ENCODE data around the gene SCUBE3. TPM values are rescaled to one million over a fixed set of nuclear protein-coding genes. Genes with fewer than 3 reads are reported as not detected.

Gene SCUBE3
- total RNA-seq (2014; rRNA removed; shearing (Covaris generic)), result 0.28 and 0.36 TPM in 2 replicates

GRCh38 chr6:35213824-35214756, at the start of gene SCUBE3:
Gene SCUBE3 (plus strand): TSS chr6:35213956. CDS start chr6:35214419, 463 bp downstream.
- Histone ChIP-seq H3K9me3 (replicated peaks) (no peaks in the 10 kb centered on the region), H3K27me3 (peaks cover 11% of the 10 kb centered on the region)
- peak; percentile 52 to 55 for DNase-seq

DNA sequence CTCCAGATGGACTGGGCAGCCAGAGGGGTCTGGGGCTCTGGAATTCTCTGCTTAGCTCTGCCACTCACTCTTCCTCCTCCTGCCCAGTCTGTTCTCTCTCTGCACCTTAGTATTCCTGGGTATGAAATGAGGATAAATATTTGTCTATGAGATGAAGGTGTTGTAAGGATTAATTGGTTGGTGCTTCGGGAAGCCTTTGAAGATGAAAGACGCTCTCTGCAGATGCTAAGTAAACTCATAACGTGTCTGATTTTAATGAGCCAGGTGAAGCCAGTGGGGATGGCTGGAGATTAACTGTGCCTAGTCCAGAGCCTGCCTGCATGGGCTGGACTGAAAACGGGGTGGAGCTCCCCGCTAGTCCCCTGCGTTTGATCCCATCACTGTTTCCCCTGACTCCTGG, 49.5 kb upstream of the SCUBE3 start:
- no peak for DNase-seq
- Histone ChIP-seq H3K27me3 (no peaks in the 10 kb centered on the region), H3K27ac (no peak overlapping the region), H3K4me1 (peaks cover 7% of the 10 kb centered on the region; the same call in 1 of the 2 replicates), H3K36me3 (no peaks in the 10 kb centered on the region), H3K4me3 (no peak overlapping the region), H3K9me3 (replicated peaks) (no peaks in the 10 kb centered on the region)

More at GRCh38 chr6:35213824-35214756, at the start of gene SCUBE3:
- no peaks in the 10 kb centered on the region for H3K36me3 ChIP-seq
- H3K4me1 ChIP-seq, result peaks cover 17% of the 10 kb centered on the region
- peak within 1 kb of the TSS; percentile 62 for H3K4me3 ChIP-seq
- H3K27ac ChIP-seq, result no peak within 1 kb of the TSS

GRCh38 chr6:35164868-35165267, 48.9 kb upstream of the SCUBE3 start:
- Histone ChIP-seq H3K4me1 (peaks cover 7% of the 10 kb centered on the region; the same call in 1 of the 2 replicates), H3K4me3 (no peak overlapping the region), H3K27ac (no peak overlapping the region), H3K36me3 (no peaks in the 10 kb centered on the region), H3K9me3 (replicated peaks) (no peaks in the 10 kb centered on the region), H3K27me3 (no peaks in the 10 kb centered on the region)
- DNase-seq, result no peak

DNA sequence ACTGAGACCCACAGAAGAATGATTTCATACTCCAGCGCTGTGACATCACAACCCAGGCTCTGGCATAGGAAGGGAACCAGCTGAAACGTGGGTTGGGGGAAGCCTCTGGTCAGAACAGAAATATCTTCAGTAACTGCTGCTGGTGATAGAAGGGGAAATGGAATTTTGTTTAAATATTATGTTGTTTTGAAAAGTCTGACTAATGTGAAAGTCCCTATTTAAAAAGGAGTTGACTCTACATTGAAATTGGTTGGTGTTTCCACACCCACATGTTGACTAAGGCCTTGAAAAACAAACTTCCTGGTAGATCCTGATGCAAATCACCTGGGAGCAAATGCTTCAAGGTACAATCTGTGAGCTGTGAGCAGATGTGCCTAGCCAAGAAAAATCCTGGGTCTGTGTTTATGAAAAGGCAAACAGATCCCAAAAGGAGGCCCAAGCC, 48.1 kb upstream of the SCUBE3 start:
- no peak for DNase-seq
- Histone ChIP-seq H3K36me3 (no peaks in the 10 kb centered on the region), H3K4me1 (peaks cover 3% of the 10 kb centered on the region; the same call in 1 of the 2 replicates), H3K4me3 (no peak overlapping the region), H3K9me3 (replicated peaks) (no peaks in the 10 kb centered on the region), H3K27ac (no peak overlapping the region), H3K27me3 (no peaks in the 10 kb centered on the region)

DNA sequence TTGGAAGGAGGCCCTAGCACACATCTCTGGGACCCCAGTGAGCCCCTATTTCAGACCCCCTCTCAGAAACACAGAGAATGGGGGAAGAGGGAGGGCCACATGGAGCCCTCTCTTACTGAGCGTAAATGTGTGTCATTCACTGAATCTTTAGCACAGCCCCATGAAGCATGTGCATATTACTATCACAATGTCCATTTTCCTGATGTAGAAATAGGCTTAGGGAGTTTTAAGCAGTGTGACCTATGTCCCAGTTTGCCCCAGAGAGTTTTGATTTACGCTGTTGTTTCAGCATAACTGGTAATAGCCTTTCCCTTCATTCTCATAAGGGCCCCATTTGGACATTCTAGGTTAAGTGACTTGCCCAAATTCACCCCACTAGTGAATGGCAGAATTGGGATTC, 47.6 kb upstream of the SCUBE3 start:
- H3K36me3 ChIP-seq, result no peaks in the 10 kb centered on the region
- H3K27me3 ChIP-seq, result no peaks in the 10 kb centered on the region
- no peak overlapping the region for H3K4me3 ChIP-seq
- no peak overlapping the region for H3K27ac ChIP-seq
- no peak for DNase-seq
- no peaks in the 10 kb centered on the region for H3K9me3 ChIP-seq (replicated peaks)
- peaks cover under 1% of the 10 kb centered on the region; the same call in 1 of the 2 replicates for H3K4me1 ChIP-seq

DNA sequence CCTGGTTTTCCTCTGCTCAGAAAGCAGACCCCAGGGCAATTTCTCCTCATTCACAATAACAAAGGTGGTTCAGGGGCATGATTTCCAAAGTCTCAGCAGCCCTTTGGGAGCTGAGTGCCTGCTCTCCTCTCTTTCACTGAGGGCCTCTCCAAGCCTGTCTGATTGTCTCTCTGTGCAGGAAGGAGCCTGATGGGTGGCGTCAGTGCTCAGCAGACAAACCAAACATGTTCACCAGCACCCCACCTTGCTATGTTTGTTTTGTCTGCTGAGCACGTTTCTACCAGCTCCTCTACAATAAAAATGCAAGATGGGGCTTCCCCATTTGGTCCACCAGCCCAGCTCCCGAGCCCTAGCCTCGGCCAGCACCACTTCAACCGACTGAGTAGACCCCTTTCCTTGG, 47.2 kb upstream of the SCUBE3 start:
- Histone ChIP-seq H3K9me3 (replicated peaks) (no peaks in the 10 kb centered on the region), H3K27ac (no peak overlapping the region)
- no peak for DNase-seq

GRCh38 chr6:35167505-35167904, 46.3 kb upstream of the SCUBE3 start:
- Histone ChIP-seq H3K27ac (no peak overlapping the region), H3K4me1 (peaks cover 7% of the 10 kb centered on the region; the same call in 1 of the 2 replicates), H3K36me3 (no peaks in the 10 kb centered on the region), H3K9me3 (replicated peaks) (no peaks in the 10 kb centered on the region), H3K27me3 (no peaks in the 10 kb centered on the region), H3K4me3 (no peak overlapping the region)
- DNase-seq, result no peak

More for the DNA sequence above, 47.2 kb upstream of the SCUBE3 start:
- Histone ChIP-seq H3K27me3 (no peaks in the 10 kb centered on the region), H3K4me1 (peaks cover 5% of the 10 kb centered on the region; the same call in 1 of the 2 replicates), H3K4me3 (no peak overlapping the region), H3K36me3 (no peaks in the 10 kb centered on the region)

DNA sequence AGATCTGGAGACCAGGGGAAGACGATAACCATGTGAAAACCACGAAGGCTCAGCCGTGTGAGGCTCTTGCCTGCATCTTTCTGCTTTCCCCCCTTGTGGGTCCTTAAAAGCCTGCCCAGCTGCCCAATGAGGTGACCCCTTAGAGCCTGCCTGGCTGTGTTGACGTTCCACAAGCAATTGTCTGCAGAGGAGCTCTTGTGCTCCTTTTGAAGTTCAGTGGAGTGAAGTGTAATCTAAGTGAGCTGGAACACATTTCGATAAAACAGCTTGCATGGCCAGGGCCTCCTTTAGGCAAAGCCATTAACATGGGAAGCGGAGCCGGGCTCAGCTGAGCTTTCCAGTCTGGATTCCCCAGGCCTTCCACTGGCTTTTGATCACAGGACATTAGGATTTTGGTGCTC, 45.3 kb upstream of the SCUBE3 start:
- no peaks in the 10 kb centered on the region for H3K9me3 ChIP-seq (replicated peaks)
- no peak overlapping the region for H3K27ac ChIP-seq
- no peaks in the 10 kb centered on the region for H3K36me3 ChIP-seq
- no peak for DNase-seq
- no peak overlapping the region for H3K4me3 ChIP-seq
- H3K27me3 ChIP-seq, result no peaks in the 10 kb centered on the region
- peaks cover 16% of the 10 kb centered on the region; the same call in 1 of the 2 replicates for H3K4me1 ChIP-seq

DNA sequence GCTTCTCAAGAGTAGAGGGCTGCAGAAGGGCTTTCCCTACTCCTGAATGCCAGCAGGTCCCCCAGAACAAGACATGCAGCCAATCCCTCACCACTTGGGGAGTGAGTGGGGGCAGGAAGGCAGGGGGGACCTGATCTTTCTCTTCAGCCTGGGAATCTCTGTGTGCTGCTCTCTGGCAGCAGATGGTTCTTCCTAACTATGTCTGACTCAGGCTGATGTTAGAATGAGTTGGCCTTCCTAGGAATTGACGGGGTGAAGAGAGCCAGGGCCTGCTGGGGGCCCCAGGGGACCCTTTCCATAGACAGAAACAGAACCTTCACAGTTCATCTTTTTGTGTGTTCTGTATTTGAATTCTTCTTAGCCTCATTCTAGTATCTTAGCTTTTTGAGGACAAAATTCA, 43.6 kb upstream of the SCUBE3 start:
- no peaks in the 10 kb centered on the region for H3K9me3 ChIP-seq (replicated peaks)
- H3K27ac ChIP-seq, result no peak overlapping the region
- H3K4me3 ChIP-seq, result no peak overlapping the region
- peaks cover 21% of the 10 kb centered on the region; the same call in 1 of the 2 replicates for H3K4me1 ChIP-seq
- no peak for DNase-seq
- H3K36me3 ChIP-seq, result no peaks in the 10 kb centered on the region
- H3K27me3 ChIP-seq, result no peaks in the 10 kb centered on the region

- no peaks in the 10 kb centered on the region for H3K9me3 ChIP-seq (replicated peaks)
- no peak for DNase-seq
- no peak overlapping the region; the same call in 1 of the 2 replicates for H3K27ac ChIP-seq
- peaks cover 21% of the 10 kb centered on the region; the same call in 1 of the 2 replicates for H3K4me1 ChIP-seq
- no peaks in the 10 kb centered on the region for H3K36me3 ChIP-seq
- no peak overlapping the region for H3K4me3 ChIP-seq
- no peaks in the 10 kb centered on the region for H3K27me3 ChIP-seq
Measured at GRCh38 chr6:35170891-35171290, 42.9 kb upstream of the SCUBE3 start.

GRCh38 chr6:35173044-35173426, 40.7 kb upstream of the SCUBE3 start:
- H3K4me1 ChIP-seq, result peaks cover 21% of the 10 kb centered on the region; the same call in 1 of the 2 replicates
- H3K4me3 ChIP-seq, result no peak overlapping the region
- H3K36me3 ChIP-seq, result no peaks in the 10 kb centered on the region
- peak; percentile 49 to 60 for DNase-seq
- no peaks in the 10 kb centered on the region for H3K27me3 ChIP-seq
- H3K27ac ChIP-seq, result peak overlapping the region; percentile 74
- H3K9me3 ChIP-seq (replicated peaks), result no peaks in the 10 kb centered on the region

- peak in 1 of 2 experiments; percentile 49 for DNase-seq
- H3K36me3 ChIP-seq, result no peaks in the 10 kb centered on the region
- H3K27ac ChIP-seq, result peak overlapping the region; percentile 74
- H3K4me1 ChIP-seq, result peaks cover 21% of the 10 kb centered on the region; the same call in 1 of the 2 replicates
- no peaks in the 10 kb centered on the region for H3K9me3 ChIP-seq (replicated peaks)
- no peak overlapping the region for H3K4me3 ChIP-seq
- no peaks in the 10 kb centered on the region for H3K27me3 ChIP-seq
Measured at GRCh38 chr6:35173427-35174087, 40.2 kb upstream of the SCUBE3 start.

DNA sequence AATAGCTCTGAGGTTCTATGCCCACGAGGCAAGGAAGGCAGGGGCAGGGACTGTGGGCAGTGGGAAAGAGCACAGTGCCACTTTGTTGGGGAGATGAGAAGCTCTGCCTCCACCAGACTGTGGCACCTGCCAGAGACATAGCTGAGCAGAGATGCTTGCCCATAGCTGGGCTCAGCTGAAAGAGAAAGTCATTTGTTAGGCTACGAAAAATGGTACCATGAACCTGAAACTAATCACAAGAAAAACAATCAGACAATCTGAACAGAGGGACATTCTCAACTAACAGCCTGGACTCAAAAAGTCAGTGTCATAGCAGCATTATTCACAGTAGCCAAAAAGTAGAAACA, 39.7 kb upstream of the SCUBE3 start:
- H3K4me3 ChIP-seq, result no peak overlapping the region
- no peaks in the 10 kb centered on the region for H3K9me3 ChIP-seq (replicated peaks)
- peak overlapping the region; percentile 74 for H3K27ac ChIP-seq
- peak; percentile 29 to 59 for DNase-seq
- no peaks in the 10 kb centered on the region for H3K27me3 ChIP-seq
- peaks cover 21% of the 10 kb centered on the region; the same call in 1 of the 2 replicates for H3K4me1 ChIP-seq
- H3K36me3 ChIP-seq, result no peaks in the 10 kb centered on the region

GRCh38 chr6:35174501-35174900, 39.3 kb upstream of the SCUBE3 start:
- H3K36me3 ChIP-seq, result no peaks in the 10 kb centered on the region
- H3K4me1 ChIP-seq, result peaks cover 21% of the 10 kb centered on the region; the same call in 1 of the 2 replicates

More at GRCh38 chr6:35174501-35174900, 39.3 kb upstream of the SCUBE3 start:
- Histone ChIP-seq H3K27me3 (no peaks in the 10 kb centered on the region), H3K9me3 (replicated peaks) (no peaks in the 10 kb centered on the region), H3K27ac (peak overlapping the region; percentile 74; the same call in 1 of the 2 replicates), H3K4me3 (no peak overlapping the region)
- DNase-seq, result no peak
